ENCODE measurements around the gene HEXA.

The HEXA gene

GRCh38 chr15:72319360-72319984 lies 56.3 kb downstream of the HEXA start:
- DNase-seq (ENCODE audit: low read depth) = peak; percentile 37

- DNase-seq (ENCODE audit: low read depth) = no peak
Observed at GRCh38 chr15:72318408-72318942, 57.3 kb downstream of the HEXA start.

- DNase-seq (ENCODE audit: low read depth) = no peak
Observed at GRCh38 chr15:72315706-72316370, 60.0 kb downstream of the HEXA start.

- no peak for DNase-seq (ENCODE audit: low read depth)
Observed at GRCh38 chr15:72313881-72314280, 61.9 kb downstream of the HEXA start.

GRCh38 chr15:72313448-72313840 lies 62.4 kb downstream of the HEXA start:
- DNase-seq (ENCODE audit: low read depth) = no peak

- DNase-seq (ENCODE audit: low read depth) = peak; percentile 56
Observed at GRCh38 chr15:72312605-72313447, 63.0 kb downstream of the HEXA start.

- DNase-seq (ENCODE audit: low read depth) = no peak
Observed at GRCh38 chr15:72307026-72307425, 68.8 kb downstream of the HEXA start.

GRCh38 chr15:72306211-72306785 lies 69.5 kb downstream of the HEXA start:
- DNase-seq (ENCODE audit: low read depth) = no peak

- DNase-seq (ENCODE audit: low read depth) = no peak
Observed at GRCh38 chr15:72304596-72304995, 71.2 kb downstream of the HEXA start.

- no peak for DNase-seq (ENCODE audit: low read depth)
Observed at GRCh38 chr15:72302955-72303354, 72.9 kb downstream of the HEXA start.

Data from CMK (cell line).